ENCODE data around the gene MELK.
"Not testable (repeated sequence)": the region's sequence is repeated elsewhere in the genome, so short reads cannot be mapped to it uniquely, and the experiment has no call there.

The MELK gene

GRCh38 chr9:36572515-36573418 is at the start of gene MELK:
TSS of gene MELK (plus strand) at chr9:36572895. CDS start at chr9:36581682, 8,787 bp downstream.
- DNase-seq (ENCODE audit: low spot score) = peak; percentile 40
- no peak for FAIRE-seq

GRCh38 chr9:36530224-36530623 is 42.5 kb upstream of the MELK start:
- FAIRE-seq (no peak), DNase-seq (ENCODE audit: low spot score) (no peak)

- no peak for FAIRE-seq
- DNase-seq (ENCODE audit: low spot score) = no peak
Observed at GRCh38 chr9:36532353-36532752, 40.3 kb upstream of the MELK start.

GRCh38 chr9:36533726-36534125 is 39.0 kb upstream of the MELK start:
- FAIRE-seq; DNase-seq (ENCODE audit: low spot score): not testable (repeated sequence)

- no peak for DNase-seq (ENCODE audit: low spot score)
- no peak for FAIRE-seq
Observed at GRCh38 chr9:36535107-36535506, 37.6 kb upstream of the MELK start.

- no peak for FAIRE-seq
Observed at GRCh38 chr9:36537861-36538260, 34.8 kb upstream of the MELK start.

GRCh38 chr9:36542355-36542754 is 30.3 kb upstream of the MELK start:
- no peak for FAIRE-seq

More at GRCh38 chr9:36537861-36538260, 34.8 kb upstream of the MELK start:
- no peak for DNase-seq (ENCODE audit: low spot score)

GRCh38 chr9:36543916-36544315 is 28.8 kb upstream of the MELK start:
- FAIRE-seq (no peak), DNase-seq (ENCODE audit: low spot score) (no peak)

More at GRCh38 chr9:36542355-36542754, 30.3 kb upstream of the MELK start:
- DNase-seq (ENCODE audit: low spot score) = no peak

- FAIRE-seq = no peak
- no peak for DNase-seq (ENCODE audit: low spot score)
Observed at GRCh38 chr9:36547598-36547997, 25.1 kb upstream of the MELK start.

GRCh38 chr9:36548454-36548853 is 24.2 kb upstream of the MELK start:
- no peak for DNase-seq (ENCODE audit: low spot score)

GRCh38 chr9:36550135-36550534 is 22.6 kb upstream of the MELK start:
- FAIRE-seq (no peak), DNase-seq (ENCODE audit: low spot score) (no peak)

More at GRCh38 chr9:36548454-36548853, 24.2 kb upstream of the MELK start:
- no peak for FAIRE-seq

- DNase-seq (ENCODE audit: low spot score); FAIRE-seq: not testable (repeated sequence)
Observed at GRCh38 chr9:36550631-36551098, 22.0 kb upstream of the MELK start.

GRCh38 chr9:36551129-36551528 is 21.6 kb upstream of the MELK start:
- FAIRE-seq (no peak), DNase-seq (ENCODE audit: low spot score) (no peak)

GRCh38 chr9:36551910-36552309 is 20.8 kb upstream of the MELK start:
- no peak for DNase-seq (ENCODE audit: low spot score)
- no peak for FAIRE-seq

GRCh38 chr9:36559036-36559695 is 13.5 kb upstream of the MELK start:
- DNase-seq (ENCODE audit: low spot score) = no peak
- FAIRE-seq = no peak

GRCh38 chr9:36560771-36561170 is 11.9 kb upstream of the MELK start:
- FAIRE-seq = no peak
- DNase-seq (ENCODE audit: low spot score) = no peak

- FAIRE-seq; DNase-seq (ENCODE audit: low spot score): not testable (repeated sequence)
Observed at GRCh38 chr9:36562801-36563200, 9.9 kb upstream of the MELK start.

- DNase-seq (ENCODE audit: low spot score) (peak; percentile 48), FAIRE-seq (no peak)
Observed at GRCh38 chr9:36566813-36567221, 5.9 kb upstream of the MELK start.

GRCh38 chr9:36568681-36569080 is 4.0 kb upstream of the MELK start:
- not testable (repeated sequence) for FAIRE-seq; DNase-seq (ENCODE audit: low spot score)

- no peak for FAIRE-seq
- DNase-seq (ENCODE audit: low spot score) = no peak
Observed at GRCh38 chr9:36571333-36571732, 1.4 kb upstream of the MELK start.

- FAIRE-seq; DNase-seq (ENCODE audit: low spot score): not testable (repeated sequence)
Observed at GRCh38 chr9:36574045-36574444, 1.4 kb downstream of the MELK start.

GRCh38 chr9:36575411-36575882 is 2.8 kb downstream of the MELK start:
- FAIRE-seq (no peak), DNase-seq (ENCODE audit: low spot score) (peak; percentile 21)

Measured in RCC 7860 (cell line).